GM18498 (cell line): Measurements from ENCODE around the gene RBM33.

Source experiments
- ATAC-seq: cut with Tn5 transposase; IDR thresholded peaks from one replicate; pipeline ENCODE4 v1.9.1; 2021; ENCODE audit warnings: mild to moderate bottlenecking, moderate library complexity; ENCODE audit not compliant: unreplicated experiment

The RBM33 gene

DNA sequence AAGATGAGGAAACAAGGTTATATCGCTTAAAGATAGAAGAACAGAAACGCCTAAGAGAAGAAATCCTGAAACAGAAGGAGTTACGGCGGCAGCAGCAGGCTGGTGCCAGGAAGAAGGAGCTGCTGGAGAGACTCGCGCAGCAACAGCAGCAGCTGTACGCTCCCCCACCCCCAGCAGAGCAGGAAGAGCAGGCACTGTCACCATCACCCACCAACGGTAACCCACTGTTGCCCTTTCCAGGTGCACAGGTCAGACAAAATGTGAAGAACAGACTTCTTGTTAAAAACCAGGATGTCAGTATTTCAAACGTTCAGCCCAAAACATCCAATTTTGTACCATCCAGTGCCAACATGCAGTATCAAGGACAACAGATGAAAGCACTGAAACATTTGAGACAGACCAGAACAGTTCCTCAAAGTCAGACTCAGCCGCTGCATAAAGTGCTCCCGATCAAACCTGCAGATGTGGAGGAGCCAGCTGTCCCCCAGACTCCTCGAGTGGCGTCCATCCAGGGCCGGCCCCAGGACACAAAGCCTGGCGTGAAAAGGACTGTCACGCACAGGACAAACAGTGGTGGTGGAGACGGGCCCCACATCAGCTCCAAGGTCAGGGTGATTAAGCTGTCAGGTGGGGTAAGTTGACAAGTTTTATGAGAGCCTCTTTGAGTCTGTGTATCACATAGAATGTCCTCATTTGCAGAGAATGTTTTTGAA, 100.7 kb downstream of the RBM33 start:
- no peak for ATAC-seq

DNA sequence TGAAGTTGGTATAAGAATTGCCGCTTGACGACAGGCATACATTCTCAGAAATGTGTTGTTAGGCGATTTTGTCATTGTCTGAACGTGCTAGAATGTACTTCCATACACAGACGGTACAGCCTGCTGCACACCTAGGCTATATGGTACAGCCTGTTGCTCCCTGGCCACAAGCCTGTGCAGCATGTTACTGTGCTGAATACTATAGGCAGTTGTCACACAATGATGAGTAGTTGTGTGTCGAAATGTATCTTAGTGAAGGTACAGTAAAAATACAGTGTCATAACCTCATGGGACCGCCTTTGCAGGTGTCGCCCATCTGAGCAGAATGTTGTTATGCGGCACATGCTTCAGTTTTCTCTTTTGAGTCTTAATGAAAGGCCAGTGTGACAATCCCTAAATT, 101.3 kb downstream of the RBM33 start:
- ATAC-seq = peak; percentile 16

DNA sequence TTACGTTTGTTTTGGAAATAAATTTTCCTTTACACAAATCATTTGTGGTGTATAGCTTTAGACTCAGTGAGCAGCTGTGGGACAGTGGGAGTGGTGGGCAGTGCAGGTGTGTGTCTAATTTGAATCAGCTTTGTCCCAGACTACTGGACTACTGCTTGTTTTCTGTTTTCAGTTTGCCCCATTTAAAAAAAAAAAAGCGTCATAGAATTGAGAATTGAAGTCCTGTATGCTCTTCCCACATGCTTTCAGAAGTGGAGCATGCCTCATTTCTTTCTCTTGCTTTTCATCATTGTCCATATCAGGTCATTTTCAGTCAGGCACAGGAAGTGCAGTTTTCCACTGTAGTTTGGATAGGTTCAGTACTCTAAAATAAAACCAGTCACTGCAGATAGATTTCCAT, 101.7 kb downstream of the RBM33 start:
- peak; percentile 72 for ATAC-seq

DNA sequence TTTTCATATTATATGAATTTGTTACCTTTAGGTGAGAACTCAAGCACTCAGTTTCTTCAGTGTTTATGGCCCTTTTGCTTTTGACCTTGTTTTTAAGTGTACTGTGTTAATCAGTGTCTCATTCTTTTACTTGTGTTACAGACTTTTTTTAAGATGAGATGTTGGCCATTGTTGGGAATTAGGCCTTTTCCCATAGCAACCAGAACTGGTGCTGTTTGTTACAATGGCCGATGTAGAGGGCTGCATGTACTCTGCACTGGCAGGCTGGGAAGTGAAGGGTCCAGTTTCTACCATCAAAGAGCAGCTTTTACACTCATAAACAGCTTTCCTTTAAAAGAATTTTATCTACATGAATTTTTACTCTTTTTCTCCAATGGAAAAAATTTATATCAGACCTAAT, 102.7 kb downstream of the RBM33 start:
- ATAC-seq = no peak

DNA sequence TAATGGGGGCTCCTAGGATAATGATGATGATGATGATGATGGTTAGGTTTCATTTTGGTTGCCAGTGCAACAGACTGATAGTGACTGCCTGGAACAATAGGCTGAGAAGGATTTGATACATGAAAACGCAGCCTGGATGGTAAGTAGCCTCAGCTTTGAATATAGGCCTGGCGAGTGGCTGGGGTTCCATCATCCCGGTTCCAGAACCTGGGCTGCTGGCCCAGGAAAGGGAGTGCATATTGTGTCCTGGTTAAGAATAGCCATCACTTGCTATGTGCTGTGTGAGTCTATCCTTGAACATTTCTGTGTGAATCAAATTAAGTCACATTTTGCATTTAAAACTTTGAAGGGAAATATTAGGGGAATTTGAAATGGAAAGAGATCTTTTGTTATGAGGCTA, 105.1 kb downstream of the RBM33 start:
- no peak for ATAC-seq

- no peak for ATAC-seq
Observed at GRCh38 chr7:155750255-155751125, 106.0 kb downstream of the RBM33 start.

- ATAC-seq = no peak
Observed at GRCh38 chr7:155751409-155751808, 106.9 kb downstream of the RBM33 start.

DNA sequence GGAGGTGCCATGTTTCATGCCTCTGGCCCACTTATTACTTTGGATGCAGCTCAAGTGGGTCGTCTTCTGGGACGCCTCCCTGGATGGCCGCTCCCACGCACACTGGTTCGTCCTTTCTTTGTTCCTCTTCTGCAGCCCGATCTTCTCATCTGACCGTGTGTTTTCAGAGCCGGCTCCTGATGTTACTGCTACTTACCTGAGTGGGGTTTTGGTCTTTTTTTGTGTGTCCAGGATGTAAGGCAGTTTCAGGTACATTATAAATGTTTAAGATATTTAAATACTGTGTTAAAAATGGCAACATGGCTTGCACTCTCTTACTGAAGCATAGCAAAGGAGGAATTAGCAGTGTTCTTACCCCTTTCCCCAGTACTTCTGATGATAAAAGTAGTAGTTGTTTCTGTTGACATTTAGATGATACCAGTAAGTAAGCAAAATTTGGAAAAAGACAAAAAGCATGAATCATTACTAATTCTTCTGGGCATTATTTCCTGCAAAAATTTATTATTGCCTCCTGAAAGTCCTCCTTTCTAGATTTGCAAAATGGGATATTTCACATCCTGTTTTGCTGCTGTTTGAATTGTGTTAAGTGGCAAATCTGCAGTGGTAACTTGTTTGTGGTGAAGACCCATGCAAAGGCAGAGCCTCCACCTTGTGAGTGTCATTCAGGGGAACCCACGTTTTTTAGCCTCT, 108.4 kb downstream of the RBM33 start:
- peak; percentile 71 for ATAC-seq

- ATAC-seq = peak; percentile 13
Observed at GRCh38 chr7:155753446-155753965, 109.0 kb downstream of the RBM33 start.

DNA sequence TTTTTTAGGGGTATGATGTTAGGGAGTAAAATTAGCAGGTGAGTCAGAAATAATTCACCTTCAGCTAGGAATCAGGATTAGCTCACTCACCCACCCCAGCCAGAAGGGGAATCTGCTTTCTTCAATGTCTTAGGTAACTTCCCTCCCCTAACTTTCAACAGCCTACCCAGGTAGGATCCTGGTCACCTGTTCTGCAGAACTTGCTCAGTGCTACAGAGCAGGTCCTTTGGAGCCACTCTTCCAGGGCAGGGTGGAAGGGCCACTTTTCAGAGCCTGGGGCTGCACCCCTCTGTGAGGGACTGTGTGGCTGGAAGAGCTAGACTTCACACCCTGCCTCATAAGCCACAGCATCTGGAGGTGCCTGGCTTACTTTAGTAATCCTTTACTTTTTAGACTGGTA, 109.7 kb downstream of the RBM33 start:
- no peak for ATAC-seq

- no peak for ATAC-seq
Observed at GRCh38 chr7:155755026-155755425, 110.6 kb downstream of the RBM33 start.

GRCh38 chr7:155756322-155756721, 111.9 kb downstream of the RBM33 start:
- no peak for ATAC-seq

DNA sequence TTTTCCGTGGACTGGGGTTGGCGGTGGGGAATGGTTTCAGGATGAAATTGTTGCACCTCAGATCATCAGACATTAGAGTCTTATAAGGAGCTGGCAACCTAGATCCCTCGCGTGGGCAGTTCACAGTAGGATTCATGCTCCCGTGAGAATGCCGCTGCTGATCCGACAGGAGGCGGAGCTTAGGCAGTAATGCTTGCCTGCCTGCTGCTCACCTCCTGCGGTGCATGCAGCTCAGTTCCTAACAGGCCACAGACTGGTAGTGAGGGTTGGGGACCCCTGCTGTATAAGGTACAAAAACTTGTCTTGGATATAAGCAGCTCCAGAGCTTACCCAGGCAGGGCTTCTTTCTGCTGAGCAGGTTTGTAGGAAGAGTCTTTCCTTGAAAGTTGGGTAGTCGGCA, 113.9 kb downstream of the RBM33 start:
- no peak for ATAC-seq

DNA sequence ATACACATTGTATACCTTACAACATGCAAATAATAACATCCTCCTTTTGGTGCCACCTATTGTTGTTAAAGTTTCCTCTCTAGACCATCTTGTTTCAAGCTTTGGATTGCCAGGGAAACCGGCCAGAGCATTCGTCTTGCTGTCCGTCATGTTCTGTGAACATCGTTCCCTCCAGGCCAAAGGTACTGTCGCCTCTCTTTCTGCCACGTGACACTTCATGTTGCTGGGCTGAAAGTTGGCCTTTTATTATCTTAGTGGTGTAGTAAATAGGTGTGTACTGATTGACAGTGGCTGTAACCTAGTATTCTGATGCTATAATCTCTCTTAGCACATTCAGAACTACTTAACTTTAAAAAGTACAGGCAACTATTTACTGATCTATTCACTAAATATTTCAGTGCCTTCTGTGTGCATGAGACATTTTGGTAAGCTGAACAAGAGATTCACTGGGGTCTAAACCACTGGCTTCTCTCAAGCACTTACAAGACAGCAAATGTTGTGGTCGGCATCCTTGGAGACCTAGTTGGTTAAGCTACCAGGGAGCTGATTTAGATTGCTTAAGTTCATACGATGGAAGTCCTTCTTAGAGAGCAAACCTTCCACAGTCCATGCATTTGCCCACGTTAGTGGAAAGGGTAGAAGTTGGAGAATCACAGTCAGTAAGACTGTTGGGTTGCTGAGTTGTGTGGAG, 115.4 kb downstream of the RBM33 start:
- no peak for ATAC-seq

- no peak for ATAC-seq
Observed at GRCh38 chr7:155761162-155761561, 116.7 kb downstream of the RBM33 start.

- no peak for ATAC-seq
Observed at GRCh38 chr7:155762036-155762435, 117.6 kb downstream of the RBM33 start.

GRCh38 chr7:155762655-155763054, 118.2 kb downstream of the RBM33 start:
- no peak for ATAC-seq

DNA sequence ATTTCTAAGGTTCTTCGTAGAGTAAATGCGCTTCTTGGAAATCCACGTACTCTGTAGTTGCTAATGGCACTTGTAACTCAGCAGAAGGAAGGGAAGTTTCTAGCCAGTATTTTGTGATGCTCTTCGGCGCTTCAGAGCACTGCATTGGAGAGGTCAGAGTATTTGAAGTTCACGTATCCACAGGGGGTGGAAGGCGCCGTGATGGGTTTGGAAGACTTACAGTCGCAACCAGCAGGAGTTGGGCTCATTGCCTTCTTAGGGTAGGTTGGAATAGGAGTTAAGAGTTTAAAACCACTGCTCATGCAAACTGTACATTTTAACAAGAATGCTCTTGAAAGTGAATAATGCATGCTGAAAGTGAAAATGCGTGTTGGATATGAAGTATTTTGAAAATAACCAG, 118.7 kb downstream of the RBM33 start:
- no peak for ATAC-seq

DNA sequence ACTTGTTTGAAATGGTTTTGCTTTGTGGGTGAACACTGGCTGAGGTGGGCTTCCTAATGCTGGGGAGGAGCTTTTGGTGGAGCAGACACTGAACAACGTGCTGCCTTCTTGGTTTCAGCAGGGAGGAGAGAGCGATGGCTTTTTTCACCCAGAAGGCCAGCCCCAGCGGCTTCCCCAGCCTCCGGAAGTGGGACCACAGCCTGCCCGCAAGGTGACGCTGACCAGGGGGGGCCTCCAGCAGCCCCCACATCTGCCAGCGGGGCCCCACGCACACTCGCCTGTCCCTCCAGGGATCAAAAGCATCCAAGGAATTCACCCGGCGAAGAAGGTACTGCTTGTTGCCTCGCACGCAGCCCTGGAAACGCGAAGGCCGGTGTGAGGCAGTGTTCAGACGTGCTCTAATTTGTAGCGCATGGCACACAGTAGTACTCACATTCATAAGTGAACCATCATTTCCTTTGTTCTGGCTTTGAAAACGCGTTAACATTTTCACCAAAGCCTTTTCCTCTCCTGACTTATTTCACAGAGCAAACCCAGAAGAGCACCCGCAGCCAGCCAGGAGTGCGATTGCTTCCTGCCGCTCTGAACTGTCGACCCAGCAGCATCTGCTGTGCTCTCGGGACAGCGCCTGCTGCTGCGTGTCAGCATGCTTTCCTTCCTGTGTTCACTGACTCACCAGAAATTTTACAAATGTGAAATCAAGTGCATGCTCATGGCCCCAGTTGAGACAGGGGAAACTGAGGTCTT, 119.4 kb downstream of the RBM33 start:
- ATAC-seq = peak; percentile 70

- peak; percentile 36 for ATAC-seq
Observed at GRCh38 chr7:155764438-155764793, 120.0 kb downstream of the RBM33 start.
